Astrocyte (in vitro differentiated cells and primary cell): ENCODE results near the gene ATP10B. TPM values are rescaled to one million over a fixed set of nuclear protein-coding genes. Genes with fewer than 3 reads are reported as not detected.

ENCODE experiments used
- DNase-seq: peaks from one replicate; pipeline ENCODE4 v3.0.0-alpha.2; 2010; ENCODE audit warnings: low read depth
- FAIRE-seq: peaks from 2 replicates; lab custom pipeline; 2011; peaks lifted over from hg19 to GRCh38; lab: Jason Lieb, UNC
- H2AFZ ChIP-seq: 2 replicates; pipeline ENCODE4 v1.6.0; 2012; ENCODE audit warnings: low read depth, low read length, inconsistent platforms
- H3K27ac ChIP-seq: 2 replicates; pipeline ENCODE4 v1.5.1; 2011; ENCODE audit warnings: low read depth, low read length, inconsistent platforms
- H3K27me3 ChIP-seq: 2 replicates; pipeline ENCODE4 v1.6.0; 2011; ENCODE audit warnings: low read length, inconsistent platforms; ENCODE audit not compliant: insufficient read depth
- H3K36me3 ChIP-seq: 2 replicates; pipeline ENCODE4 v1.5.1; 2011; ENCODE audit warnings: low read length, inconsistent platforms; ENCODE audit not compliant: insufficient read depth
- H3K4me1 ChIP-seq: 2 replicates; pipeline ENCODE4 v1.5.1; 2011; ENCODE audit warnings: low read length, inconsistent platforms; ENCODE audit not compliant: insufficient read depth
- H3K4me2 ChIP-seq: 2 replicates; pipeline ENCODE4 v1.6.0; 2012; ENCODE audit warnings: low read length, inconsistent platforms
- H3K4me3 ChIP-seq: 2 replicates; pipeline ENCODE4 v1.5.1; 2011; ENCODE audit warnings: low read depth, mild to moderate bottlenecking, low read length, inconsistent platforms; ENCODE audit not compliant: insufficient read depth
- H3K79me2 ChIP-seq: 2 replicates; pipeline ENCODE4 v1.6.0; 2012; ENCODE audit warnings: mild to moderate bottlenecking, low read length, inconsistent platforms; ENCODE audit not compliant: insufficient read depth
- H3K9ac ChIP-seq: 2 replicates; pipeline ENCODE4 v1.6.0; 2012; ENCODE audit warnings: mild to moderate bottlenecking, low read length, inconsistent platforms
- H3K9me3 ChIP-seq: 2 replicates; pipeline ENCODE4 v1.5.1; 2012; ENCODE audit warnings: low read depth, mild to moderate bottlenecking, low read length, inconsistent platforms; ENCODE audit not compliant: insufficient read depth
- H4K20me1 ChIP-seq: 2 replicates; pipeline ENCODE4 v1.6.0; 2012; ENCODE audit warnings: low read length, inconsistent platforms; ENCODE audit not compliant: insufficient read depth
- H3K27ac Mint-ChIP-seq: one replicate; pipeline ENCODE4 v1.8.0; 2021; ENCODE audit warnings: mild to moderate bottlenecking, mixed read lengths; ENCODE audit not compliant: unreplicated experiment
- H3K27me3 Mint-ChIP-seq: one replicate; pipeline ENCODE4 v1.8.0; 2021; ENCODE audit warnings: low read depth, mixed read lengths; ENCODE audit not compliant: unreplicated experiment
- H3K36me3 Mint-ChIP-seq: one replicate; pipeline ENCODE4 v1.8.0; 2021; ENCODE audit warnings: low read depth, mixed read lengths; ENCODE audit not compliant: unreplicated experiment
- H3K4me1 Mint-ChIP-seq: one replicate; pipeline ENCODE4 v1.8.0; 2021; ENCODE audit warnings: low read depth, mixed read lengths; ENCODE audit not compliant: unreplicated experiment
- H3K4me3 Mint-ChIP-seq: one replicate; pipeline ENCODE4 v1.8.0; 2021; ENCODE audit warnings: mild to moderate bottlenecking, moderate library complexity, mixed read lengths; ENCODE audit not compliant: unreplicated experiment
- H3K9me3 Mint-ChIP-seq: one replicate; pipeline ENCODE4 v1.8.0; 2021; ENCODE audit warnings: mild to moderate bottlenecking, mixed read lengths; ENCODE audit not compliant: unreplicated experiment
- EZH2 ChIP-seq: IDR thresholded peaks from 2 replicates; pipeline ENCODE4 v1.6.1; 2012; ENCODE audit warnings: mild to moderate bottlenecking, low read length, inconsistent platforms; ENCODE audit not compliant: insufficient read depth
- total RNA-seq: library from RNA; stranded (reverse); gene quantifications from 2 replicates; pipeline ENCODE4 v1.2.1, GENCODE V29; 2021
- TF ChIP-seq, protein P1 (sequence below): IDR thresholded peaks from 2 replicates; pipeline ENCODE4 v1.5.1; 2011; ENCODE audit warnings: low read depth, mild to moderate bottlenecking, inconsistent platforms, low read length, moderate library complexity; ENCODE audit not compliant: insufficient read depth

Gene ATP10B
- total RNA-seq, 1 donor from 2014 or later = not detected

DNA sequence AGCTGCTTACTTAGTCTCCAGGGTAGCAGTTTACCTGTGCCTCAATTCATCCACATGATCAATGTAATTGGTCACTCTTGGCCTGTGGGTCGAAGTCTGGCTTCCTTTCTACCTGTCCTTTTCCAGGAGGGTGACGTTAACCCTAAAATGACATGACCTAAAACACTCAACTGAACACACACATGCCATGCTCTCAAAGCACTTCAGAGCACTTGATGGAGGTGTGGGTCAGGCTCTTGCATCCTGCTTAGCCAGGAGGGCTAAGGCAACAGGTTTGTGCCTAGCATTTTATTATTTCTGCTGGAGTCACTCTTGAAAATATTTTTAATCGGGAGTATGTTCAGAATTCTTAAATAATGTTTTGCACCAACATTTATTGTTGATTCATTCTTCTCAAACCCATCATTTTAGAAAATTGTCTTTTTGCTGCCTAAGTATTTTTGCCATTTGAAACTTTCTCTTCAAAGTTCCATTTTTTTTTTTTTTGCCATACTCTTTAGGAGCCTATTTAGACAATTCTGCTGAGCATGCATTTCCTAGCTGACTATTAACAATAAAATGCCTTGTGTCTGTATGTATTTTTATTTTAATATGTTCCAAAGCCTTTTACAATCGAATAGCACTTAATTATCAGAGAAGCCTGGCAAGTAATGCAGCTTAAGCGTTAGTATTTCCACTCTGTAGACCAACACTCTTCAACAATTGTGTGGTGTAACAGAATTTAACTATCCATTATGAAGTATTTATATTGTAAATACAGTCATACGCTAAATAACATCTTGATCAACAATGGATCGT, 59.1 kb downstream of the ATP10B start:
- Histone ChIP-seq H2AFZ (no peak overlapping the region), H3K4me3 (no peak overlapping the region), H3K27ac (no peak overlapping the region), H3K4me2 (no peak overlapping the region), H3K27me3 (no peaks in the 10 kb centered on the region), H3K9me3 (no peaks in the 10 kb centered on the region), H3K4me1 (no peaks in the 10 kb centered on the region), H3K79me2 (no peaks in the 10 kb centered on the region), H4K20me1 (no peaks in the 10 kb centered on the region), H3K9ac (no peak overlapping the region), H3K36me3 (no peaks in the 10 kb centered on the region)
- H3K36me3 Mint-ChIP-seq = no peaks in the 10 kb centered on the region
- H3K4me1 Mint-ChIP-seq = peaks cover 13% of the 10 kb centered on the region
- peaks cover 4% of the 10 kb centered on the region for H3K9me3 Mint-ChIP-seq
- DNase-seq (no peak), FAIRE-seq (no peak)
- TF ChIP-seq, protein P1, sequence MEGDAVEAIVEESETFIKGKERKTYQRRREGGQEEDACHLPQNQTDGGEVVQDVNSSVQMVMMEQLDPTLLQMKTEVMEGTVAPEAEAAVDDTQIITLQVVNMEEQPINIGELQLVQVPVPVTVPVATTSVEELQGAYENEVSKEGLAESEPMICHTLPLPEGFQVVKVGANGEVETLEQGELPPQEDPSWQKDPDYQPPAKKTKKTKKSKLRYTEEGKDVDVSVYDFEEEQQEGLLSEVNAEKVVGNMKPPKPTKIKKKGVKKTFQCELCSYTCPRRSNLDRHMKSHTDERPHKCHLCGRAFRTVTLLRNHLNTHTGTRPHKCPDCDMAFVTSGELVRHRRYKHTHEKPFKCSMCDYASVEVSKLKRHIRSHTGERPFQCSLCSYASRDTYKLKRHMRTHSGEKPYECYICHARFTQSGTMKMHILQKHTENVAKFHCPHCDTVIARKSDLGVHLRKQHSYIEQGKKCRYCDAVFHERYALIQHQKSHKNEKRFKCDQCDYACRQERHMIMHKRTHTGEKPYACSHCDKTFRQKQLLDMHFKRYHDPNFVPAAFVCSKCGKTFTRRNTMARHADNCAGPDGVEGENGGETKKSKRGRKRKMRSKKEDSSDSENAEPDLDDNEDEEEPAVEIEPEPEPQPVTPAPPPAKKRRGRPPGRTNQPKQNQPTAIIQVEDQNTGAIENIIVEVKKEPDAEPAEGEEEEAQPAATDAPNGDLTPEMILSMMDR = no peak
- no peak for TF ChIP-seq EZH2
- no peak overlapping the region for H3K27ac Mint-ChIP-seq
- H3K4me3 Mint-ChIP-seq = no peak overlapping the region
- peaks cover 7% of the 10 kb centered on the region for H3K27me3 Mint-ChIP-seq

DNA sequence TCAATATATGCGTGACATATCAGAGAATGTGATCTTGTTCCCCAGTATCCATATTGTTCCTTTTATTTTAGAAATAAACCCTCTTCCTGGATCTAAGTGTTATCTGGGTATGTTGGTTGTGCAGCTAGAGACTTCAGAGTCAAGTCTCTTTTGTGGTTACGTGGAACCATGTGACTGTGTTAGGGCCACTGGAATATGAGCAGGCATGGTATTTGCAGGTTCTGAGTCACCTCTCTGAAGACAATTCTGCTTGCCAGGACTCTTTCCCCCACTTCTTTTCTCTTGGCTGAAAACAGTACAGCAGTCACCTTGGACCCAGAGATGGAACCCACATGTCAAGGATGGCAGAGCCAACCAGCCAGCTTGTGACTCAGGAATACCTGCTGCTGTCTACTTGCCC, 59.7 kb downstream of the ATP10B start:
- Histone ChIP-seq H3K36me3 (no peaks in the 10 kb centered on the region), H3K27me3 (no peaks in the 10 kb centered on the region), H3K9ac (no peak overlapping the region), H3K4me1 (no peaks in the 10 kb centered on the region), H3K79me2 (no peaks in the 10 kb centered on the region), H4K20me1 (no peaks in the 10 kb centered on the region), H3K4me3 (no peak overlapping the region), H3K9me3 (no peaks in the 10 kb centered on the region), H2AFZ (no peak overlapping the region), H3K4me2 (no peak overlapping the region), H3K27ac (no peak overlapping the region)
- Mint-ChIP-seq H3K36me3 (no peaks in the 10 kb centered on the region), H3K4me1 (peaks cover 13% of the 10 kb centered on the region), H3K4me3 (no peak overlapping the region), H3K27me3 (peaks cover 7% of the 10 kb centered on the region), H3K27ac (peak overlapping the region; percentile 41), H3K9me3 (peaks cover 4% of the 10 kb centered on the region)
- TF ChIP-seq, protein P1 = no peak
- TF ChIP-seq EZH2 = no peak
- FAIRE-seq = no peak
- DNase-seq = no peak
